ENCODE measurements around the gene SPOPL.

GRCh38 chr2:138534791-138535190, 33.2 kb downstream of the SPOPL start:
- no peak for TF ChIP-seq CTCF (IDR thresholded peaks at IDR 0.05; ENCODE audit: insufficient read depth, low read length, poor library complexity, severe bottlenecking)
- TF ChIP-seq EZH2phosphoT487 (conservative IDR thresholded peaks at IDR 0.05; ENCODE audit: low read length), result no peak
